ENCODE data around the gene DCAF5.
"Not testable (repeated sequence)": the region's sequence is repeated elsewhere in the genome, so short reads cannot be mapped to it uniquely, and the experiment has no call there.

Gene DCAF5

DNA sequence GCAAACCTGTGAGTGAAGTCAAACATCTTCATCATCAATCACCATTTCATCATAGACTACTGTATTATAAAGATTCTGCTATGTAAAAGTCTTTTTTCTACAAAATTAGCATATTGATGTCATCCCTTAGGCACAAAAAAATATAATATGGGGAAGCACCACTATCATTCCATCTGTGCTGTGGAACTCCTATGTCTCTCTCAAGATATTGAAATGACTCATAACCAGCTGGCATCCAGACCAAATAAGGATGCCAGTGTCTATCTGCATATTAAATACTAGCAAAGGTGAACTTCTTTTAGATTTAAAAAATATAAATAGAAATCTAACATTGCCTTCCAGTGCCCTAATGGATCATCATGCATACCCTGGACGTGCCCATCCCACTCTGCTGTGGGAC is 17.9 kb upstream of the DCAF5 start:
- DNase-seq (ENCODE audit: insufficient read length, low spot score): no peak
- TF ChIP-seq POLR2A (IDR thresholded peaks at IDR 0.05; ENCODE audit: low read depth, low read length) (no peak), SPI1 (IDR thresholded peaks at IDR 0.05; ENCODE audit: low read depth, low read length) (no peak), POU2F2 (IDR thresholded peaks at IDR 0.05; ENCODE audit: low read depth, low read length) (no peak), POLR2AphosphoS5 (IDR thresholded peaks at IDR 0.05; ENCODE audit: low read depth, low read length) (no peak), PAX5 (IDR thresholded peaks at IDR 0.05; ENCODE audit: insufficient read depth, low read length, severe bottlenecking) (no peak), TAF1 (IDR thresholded peaks at IDR 0.05; ENCODE audit: low read depth, low read length) (no peak)
- FAIRE-seq: no peak

DNA sequence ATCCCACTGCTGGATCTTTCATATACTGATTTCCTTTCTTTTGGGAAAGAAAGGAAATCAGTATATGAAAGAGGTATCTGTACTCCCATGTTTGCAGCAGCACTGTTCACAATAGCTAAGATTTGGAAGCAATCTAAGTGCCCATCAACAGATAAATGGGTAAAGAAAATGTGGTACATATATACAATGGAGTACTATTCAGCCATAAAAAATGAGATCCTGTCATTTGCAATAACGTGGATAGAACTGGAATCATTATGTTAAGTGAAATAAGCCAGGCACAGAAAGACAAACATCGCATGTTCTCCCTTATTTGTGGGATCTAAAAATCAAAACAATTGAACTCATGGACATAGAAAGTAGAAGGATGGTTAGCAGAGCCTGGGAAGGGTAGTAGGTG is 12.9 kb upstream of the DCAF5 start:
- not testable (repeated sequence) for FAIRE-seq; DNase-seq (ENCODE audit: insufficient read length, low spot score)

DNA sequence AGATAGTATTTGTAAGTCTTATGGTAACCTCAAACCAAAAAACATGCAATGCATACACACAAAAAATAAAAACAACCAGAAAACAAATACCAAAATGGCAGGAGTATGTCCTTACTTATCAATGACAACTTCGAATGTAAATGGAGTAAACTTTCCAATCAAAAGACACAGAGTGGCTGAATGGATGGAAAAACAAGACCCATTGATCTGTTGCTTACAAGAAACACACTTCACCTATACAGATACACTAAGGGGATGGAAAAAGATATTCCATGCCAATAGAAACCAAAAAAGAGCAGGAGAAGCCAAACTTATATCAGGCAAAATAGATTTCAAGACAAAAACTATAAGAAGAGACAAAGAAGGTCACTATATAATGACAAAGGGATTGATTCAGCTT is 8.7 kb upstream of the DCAF5 start:
- DNase-seq (ENCODE audit: insufficient read length, low spot score): no peak
- no peak for FAIRE-seq
- no peak for TF ChIP-seq POU2F2 (IDR thresholded peaks at IDR 0.05; ENCODE audit: low read depth, low read length)
- TF ChIP-seq POLR2A (IDR thresholded peaks at IDR 0.05; ENCODE audit: low read depth, low read length): no peak
- TF ChIP-seq SPI1 (IDR thresholded peaks at IDR 0.05; ENCODE audit: low read depth, low read length): no peak
- no peak for TF ChIP-seq TAF1 (IDR thresholded peaks at IDR 0.05; ENCODE audit: low read depth, low read length)
- no peak for TF ChIP-seq PAX5 (IDR thresholded peaks at IDR 0.05; ENCODE audit: insufficient read depth, low read length, severe bottlenecking)

DNA sequence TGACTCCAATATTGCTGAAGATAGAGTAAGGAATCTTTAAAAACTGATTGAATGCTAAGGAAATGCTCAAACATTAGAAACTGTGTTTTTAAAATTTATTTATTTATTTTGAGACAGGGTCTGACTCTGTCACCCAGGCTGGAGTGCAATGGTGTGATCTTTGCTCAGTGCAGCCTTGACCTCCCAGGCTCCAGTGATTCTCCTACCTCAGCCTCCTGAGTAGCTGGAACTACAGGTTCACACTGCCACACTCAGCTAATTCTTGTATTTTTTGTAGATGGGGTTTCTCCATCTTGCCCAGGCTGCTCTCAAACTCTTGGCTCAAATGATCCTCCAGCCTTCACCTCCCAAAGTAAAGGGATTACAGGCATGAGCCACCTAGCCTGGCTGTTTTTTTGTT is 3.3 kb upstream of the DCAF5 start:
- no peak for TF ChIP-seq PAX5 (IDR thresholded peaks at IDR 0.05; ENCODE audit: insufficient read depth, low read length, severe bottlenecking)
- TF ChIP-seq POLR2AphosphoS5 (IDR thresholded peaks at IDR 0.05; ENCODE audit: low read depth, low read length): no peak
- TF ChIP-seq SPI1 (IDR thresholded peaks at IDR 0.05; ENCODE audit: low read depth, low read length): no peak
- no peak for TF ChIP-seq POLR2A (IDR thresholded peaks at IDR 0.05; ENCODE audit: low read depth, low read length)
- TF ChIP-seq TAF1 (IDR thresholded peaks at IDR 0.05; ENCODE audit: low read depth, low read length): no peak
- TF ChIP-seq POU2F2 (IDR thresholded peaks at IDR 0.05; ENCODE audit: low read depth, low read length): no peak
- DNase-seq (ENCODE audit: insufficient read length, low spot score) (no peak), FAIRE-seq (no peak)

DNA sequence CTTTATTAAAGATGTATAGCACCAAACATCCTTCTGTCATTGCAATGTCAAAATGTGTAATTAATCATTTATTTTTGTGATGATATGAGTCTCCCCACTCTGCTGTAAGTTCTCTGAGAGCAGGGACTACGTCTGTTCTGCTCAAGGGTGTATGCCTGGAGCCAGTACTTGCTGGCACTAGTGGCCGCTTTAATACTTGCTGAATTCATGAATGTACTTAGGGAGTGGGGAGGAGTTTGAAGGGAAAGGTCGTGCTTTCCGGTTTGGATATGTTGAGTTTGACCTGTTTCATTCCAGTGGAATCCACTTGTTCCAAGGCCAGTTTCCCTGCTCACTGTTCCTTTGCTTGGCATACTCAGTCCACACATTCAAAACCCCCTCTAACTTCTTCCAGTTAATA is 1.9 kb upstream of the DCAF5 start:
- FAIRE-seq (no peak), DNase-seq (ENCODE audit: insufficient read length, low spot score) (no peak)
- TF ChIP-seq POLR2A (IDR thresholded peaks at IDR 0.05; ENCODE audit: low read depth, low read length) (no peak), POU2F2 (IDR thresholded peaks at IDR 0.05; ENCODE audit: low read depth, low read length) (no peak), SPI1 (IDR thresholded peaks at IDR 0.05; ENCODE audit: low read depth, low read length) (no peak), PAX5 (IDR thresholded peaks at IDR 0.05; ENCODE audit: insufficient read depth, low read length, severe bottlenecking) (no peak), POLR2AphosphoS5 (IDR thresholded peaks at IDR 0.05; ENCODE audit: low read depth, low read length) (no peak), TAF1 (IDR thresholded peaks at IDR 0.05; ENCODE audit: low read depth, low read length) (no peak)

DNA sequence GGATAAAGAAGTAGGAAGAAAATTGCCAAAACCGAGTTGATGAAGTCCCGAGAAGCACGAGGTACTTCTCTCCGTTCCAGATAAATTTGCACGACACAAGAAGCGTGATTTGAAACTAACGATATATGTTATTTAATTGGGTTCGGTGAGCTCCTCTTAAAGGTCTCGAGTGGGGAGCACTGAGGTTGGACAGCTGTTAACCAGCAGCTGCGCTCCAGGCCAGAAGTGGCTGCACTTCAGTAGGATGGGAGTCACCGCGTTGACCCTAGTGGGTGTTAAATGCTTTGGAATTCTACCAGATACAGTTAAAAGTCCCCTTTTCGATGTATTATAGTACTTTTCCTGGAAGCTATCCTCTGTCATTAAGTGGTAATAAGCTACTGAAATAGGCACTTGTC is 953 bp upstream of the DCAF5 start:
- no peak for DNase-seq (ENCODE audit: insufficient read length, low spot score)
- TF ChIP-seq POU2F2 (IDR thresholded peaks at IDR 0.05; ENCODE audit: low read depth, low read length): no peak
- no peak for TF ChIP-seq POLR2A (IDR thresholded peaks at IDR 0.05; ENCODE audit: low read depth, low read length)
- TF ChIP-seq PAX5 (IDR thresholded peaks at IDR 0.05; ENCODE audit: insufficient read depth, low read length, severe bottlenecking): no peak
- no peak for TF ChIP-seq SPI1 (IDR thresholded peaks at IDR 0.05; ENCODE audit: low read depth, low read length)
- TF ChIP-seq POLR2AphosphoS5 (IDR thresholded peaks at IDR 0.05; ENCODE audit: low read depth, low read length): no peak
- no peak for TF ChIP-seq TAF1 (IDR thresholded peaks at IDR 0.05; ENCODE audit: low read depth, low read length)
- FAIRE-seq: peak; percentile 28

DNA sequence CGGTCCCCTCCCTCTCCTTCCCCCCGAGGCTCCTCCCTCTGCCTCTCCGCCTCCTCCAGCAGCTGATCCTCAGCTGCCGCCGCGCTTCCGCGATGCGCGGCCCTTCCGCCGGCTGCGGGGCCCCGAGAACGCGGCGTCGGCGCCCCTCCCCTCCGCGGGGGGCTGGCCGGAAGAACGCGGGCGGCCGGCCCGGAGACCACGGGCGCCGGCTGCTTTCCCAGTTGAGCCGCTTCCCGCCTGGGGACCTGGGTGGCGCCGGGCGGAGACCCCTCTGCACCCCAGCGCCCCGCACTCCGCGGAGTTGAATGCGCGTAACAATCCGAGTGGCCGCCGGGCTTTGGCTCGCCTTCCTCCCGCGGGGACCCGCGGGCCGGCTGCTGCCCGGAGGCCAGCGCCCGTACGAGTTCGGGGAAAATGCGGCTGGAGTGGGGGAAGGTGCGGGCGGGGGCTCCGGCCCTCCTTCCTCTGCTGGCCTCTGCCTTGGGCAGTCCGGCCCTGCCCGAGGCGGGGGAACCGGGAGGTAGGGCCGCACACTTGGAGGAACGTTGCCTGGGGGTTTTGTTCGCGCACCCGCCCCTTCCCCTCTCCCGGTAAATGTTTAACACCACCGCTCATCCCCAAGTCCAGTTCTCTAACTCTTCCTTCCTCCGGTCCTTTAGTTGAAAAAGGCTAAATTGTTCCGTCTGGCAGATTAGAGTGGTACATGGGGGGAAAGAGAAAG is 393 bp upstream of the DCAF5 start:
- FAIRE-seq (no peak), DNase-seq (ENCODE audit: insufficient read length, low spot score) (peak; percentile 95)
- no peak for TF ChIP-seq SPI1 (IDR thresholded peaks at IDR 0.05; ENCODE audit: low read depth, low read length)

DNA sequence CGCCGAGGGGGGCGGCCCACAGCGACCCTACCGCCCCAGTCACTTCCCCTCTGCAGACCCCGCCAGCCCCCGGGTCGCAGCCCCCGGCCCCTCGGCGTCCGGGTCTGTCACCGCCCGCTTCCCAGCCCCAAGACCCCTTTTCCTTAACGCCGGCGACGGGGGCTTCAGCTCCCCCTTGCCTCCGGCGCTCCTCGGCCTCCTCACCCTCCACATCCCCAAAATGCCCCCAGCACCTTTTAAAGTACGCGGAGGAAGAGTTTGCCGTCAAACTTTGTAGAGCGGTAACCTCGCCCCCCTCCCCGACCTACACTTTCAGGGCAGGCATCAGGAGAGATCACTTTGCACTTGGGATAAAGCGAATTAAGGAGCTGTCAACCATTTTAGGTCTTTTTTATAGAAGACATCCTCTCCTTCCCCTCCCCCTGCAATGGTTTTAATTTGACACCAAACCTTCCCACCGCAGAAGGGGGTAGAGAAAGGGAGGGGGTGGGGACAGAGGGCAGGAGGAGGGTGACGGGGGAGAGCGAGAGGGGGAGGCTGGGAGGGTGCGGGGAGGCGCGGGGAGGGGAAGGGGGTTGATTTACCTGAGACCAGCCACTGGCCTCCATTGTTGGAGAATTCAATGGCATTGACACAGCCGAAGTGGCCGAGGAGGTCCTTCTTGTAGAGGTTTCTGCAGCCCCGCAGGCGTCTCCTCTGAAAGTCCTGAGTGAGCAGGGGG is 578 bp downstream of the DCAF5 start:
- TF ChIP-seq TAF1 (IDR thresholded peaks at IDR 0.05; ENCODE audit: low read depth, low read length) (0 out of 2 replicates have a peak, but pooled peaks have one; percentile 10), PAX5 (IDR thresholded peaks at IDR 0.05; ENCODE audit: insufficient read depth, low read length, severe bottlenecking) (no peak)
- DNase-seq (ENCODE audit: insufficient read length, low spot score) (peak; percentile 34), FAIRE-seq (peak; percentile 69)

DNA sequence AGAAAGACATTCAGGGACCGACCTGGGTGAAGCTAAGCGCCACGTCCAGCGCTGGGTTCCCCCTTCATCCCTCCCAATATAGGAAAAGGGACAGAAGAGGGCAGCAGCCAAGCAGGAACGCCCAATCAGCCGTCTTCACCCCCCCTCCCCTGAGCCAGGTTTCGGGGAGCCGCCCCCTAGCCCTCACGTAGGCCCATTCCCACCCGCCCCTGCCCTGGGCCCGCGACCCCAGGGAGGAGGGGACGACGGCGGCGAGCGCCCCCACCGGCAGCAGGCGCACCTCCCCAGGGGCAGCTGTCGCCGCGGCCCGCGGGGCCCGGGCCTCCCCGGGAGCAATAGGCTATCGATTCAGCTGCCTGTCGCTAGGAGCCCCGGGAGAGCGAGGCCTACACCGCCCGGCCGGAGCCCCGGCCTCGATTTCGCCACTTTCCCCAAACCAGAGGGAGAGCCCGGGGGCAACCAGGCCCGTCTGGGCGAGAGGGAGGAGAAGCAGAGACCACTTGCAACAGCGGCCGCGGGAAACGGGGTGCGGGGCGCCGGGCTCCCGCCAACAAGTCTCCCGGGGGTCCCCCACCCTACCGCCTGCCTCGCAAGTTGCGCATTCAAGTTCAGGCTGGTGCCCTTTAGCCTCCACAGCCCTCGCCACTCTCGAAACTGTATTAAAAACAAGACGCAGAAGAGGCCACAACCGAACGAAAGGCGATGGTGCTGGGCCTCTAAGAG is 1.3 kb downstream of the DCAF5 start:
- TF ChIP-seq POU2F2 (IDR thresholded peaks at IDR 0.05; ENCODE audit: low read depth, low read length) (no peak), POLR2A (IDR thresholded peaks at IDR 0.05; ENCODE audit: low read depth, low read length) (no peak), POLR2AphosphoS5 (IDR thresholded peaks at IDR 0.05; ENCODE audit: low read depth, low read length) (no peak), SPI1 (IDR thresholded peaks at IDR 0.05; ENCODE audit: low read depth, low read length) (no peak), PAX5 (IDR thresholded peaks at IDR 0.05; ENCODE audit: insufficient read depth, low read length, severe bottlenecking) (no peak)
- DNase-seq (ENCODE audit: insufficient read length, low spot score) (peak; percentile 78), FAIRE-seq (no peak)

Data from GM12891 (cell line).